GM11168 (cell line): ENCODE measurements around the gene ROBO1.
"Not testable (repeated sequence)": the region's sequence is repeated elsewhere in the genome, so short reads cannot be mapped to it uniquely, and the experiment has no call there.

Source experiments
- in situ Hi-C: fragments of 300-500 bp; cut with MboI; formaldehyde crosslinking; loops from one replicate; pipeline ENCODE4 v1.12.0; 2022; ENCODE audit warnings: low sequenced_read_pairs; ENCODE audit not compliant: unreplicated experiment

The ROBO1 gene

DNA sequence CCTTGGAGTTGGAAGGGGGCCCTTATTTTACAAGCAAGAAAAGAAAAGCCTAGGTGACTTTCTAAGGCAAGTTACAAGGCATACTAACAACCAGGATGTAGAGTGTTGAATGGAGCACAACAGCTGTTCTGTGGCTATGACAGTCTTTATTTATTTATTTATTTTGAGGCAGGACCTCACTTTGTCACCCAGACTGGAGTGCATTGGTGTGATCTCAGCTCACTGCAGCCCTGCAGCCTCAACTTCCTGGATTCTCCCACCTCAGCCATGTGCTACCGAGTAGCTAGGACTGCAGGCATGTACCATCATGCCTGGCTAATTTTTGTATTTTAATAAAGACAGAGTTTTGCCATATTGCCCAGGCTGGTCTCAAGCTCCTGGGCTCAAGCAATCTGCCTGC lies 973.4 kb downstream of the ROBO1 start:
- in situ Hi-C loops, result no loop called here

DNA sequence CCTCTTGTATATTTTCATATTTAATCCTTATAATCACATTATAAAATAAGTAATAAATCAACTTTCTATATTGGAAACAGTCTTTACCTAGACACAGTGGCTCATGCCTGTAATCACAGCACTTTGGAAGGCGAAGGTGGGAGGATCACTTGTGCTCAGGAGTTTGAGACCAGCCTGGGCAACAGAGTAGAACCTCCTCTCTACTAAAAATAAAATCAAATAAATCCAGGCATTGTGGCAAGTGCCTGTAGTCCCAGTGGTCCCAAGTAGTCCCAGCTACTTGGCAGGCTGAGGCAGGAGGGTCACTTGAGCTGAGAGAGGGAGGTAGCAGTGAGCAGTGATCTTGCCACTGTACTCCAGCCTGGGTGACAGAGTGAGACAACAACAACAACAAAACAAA lies 975.1 kb downstream of the ROBO1 start:
- in situ Hi-C loops, result no loop called here

DNA sequence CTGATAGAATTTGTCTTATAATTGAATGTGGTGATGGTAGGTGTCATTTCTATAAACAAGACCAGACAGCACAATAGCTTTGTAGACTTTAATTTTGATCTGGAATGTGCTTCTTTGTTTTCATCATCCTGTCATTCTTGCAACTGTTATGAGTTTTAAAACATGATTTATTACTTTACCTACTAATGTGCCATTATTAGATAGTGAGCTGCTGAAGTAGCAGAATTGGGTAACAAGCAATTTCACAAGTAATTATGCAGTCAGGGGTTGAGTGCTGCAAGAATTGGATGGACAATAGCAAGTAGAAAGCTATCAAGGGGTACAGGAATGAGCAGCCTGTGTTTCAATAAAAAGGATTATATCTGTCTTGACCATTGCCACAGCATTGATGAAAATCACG lies 975.6 kb downstream of the ROBO1 start:
- in situ Hi-C loops, result no loop called here

DNA sequence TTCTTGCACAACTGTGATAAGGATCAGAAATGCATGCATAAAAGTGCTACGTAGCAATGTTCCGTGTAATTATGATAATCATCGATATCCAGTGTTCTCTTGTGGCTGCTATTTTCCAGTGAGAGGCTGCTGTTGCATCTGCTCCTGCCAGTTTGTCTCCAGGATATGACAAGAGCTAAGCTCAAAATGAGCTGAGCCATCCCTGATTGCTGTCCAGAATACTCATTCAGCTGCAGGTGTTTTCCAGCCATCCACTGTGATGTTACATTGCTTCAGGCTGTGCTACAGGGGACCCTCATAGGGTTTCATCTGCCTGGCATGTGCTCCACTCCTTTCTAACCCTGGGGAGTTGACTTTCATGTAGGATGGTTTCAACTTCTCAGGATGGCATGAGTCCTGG lies 976.0 kb downstream of the ROBO1 start:
- in situ Hi-C loops, result no loop called here

DNA sequence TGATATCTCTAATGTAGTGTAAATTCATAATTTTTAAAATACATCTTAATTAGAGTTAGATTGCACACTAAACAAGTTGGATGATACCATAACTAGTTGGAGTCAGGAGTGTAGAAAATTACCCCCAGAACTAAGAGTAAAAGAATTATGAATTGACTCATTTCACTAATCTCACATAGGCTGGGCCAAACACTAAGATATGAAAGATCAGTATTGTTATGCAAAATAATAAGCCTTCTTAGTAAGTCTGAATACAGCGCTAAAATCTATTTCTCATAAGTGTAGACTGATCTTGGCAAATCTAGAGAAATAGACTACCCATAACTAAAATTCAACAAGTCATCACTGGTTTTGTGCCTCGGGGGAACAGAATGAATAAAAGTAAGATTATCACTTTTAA lies 979.0 kb downstream of the ROBO1 start:
- in situ Hi-C loops, result no loop called here

DNA sequence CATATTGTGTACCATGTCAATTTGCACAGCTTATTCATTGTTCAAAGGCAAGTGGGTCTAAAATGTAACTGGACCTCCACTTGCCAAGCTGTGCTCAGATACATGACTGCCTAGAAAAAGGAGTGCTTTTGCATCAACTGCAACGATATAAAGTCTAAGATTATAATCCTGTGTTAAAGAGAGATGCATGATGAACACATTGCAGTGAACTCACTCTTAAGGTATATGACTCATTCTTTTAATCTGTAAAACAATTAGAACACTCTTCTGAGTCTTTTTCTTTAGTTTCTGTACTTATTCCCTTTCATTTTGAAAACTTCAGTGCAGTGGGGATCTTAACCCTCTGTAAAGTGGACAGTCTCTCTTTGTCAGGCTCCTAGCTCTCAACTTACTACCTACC lies 982.8 kb downstream of the ROBO1 start:
- in situ Hi-C loops, result no loop called here

DNA sequence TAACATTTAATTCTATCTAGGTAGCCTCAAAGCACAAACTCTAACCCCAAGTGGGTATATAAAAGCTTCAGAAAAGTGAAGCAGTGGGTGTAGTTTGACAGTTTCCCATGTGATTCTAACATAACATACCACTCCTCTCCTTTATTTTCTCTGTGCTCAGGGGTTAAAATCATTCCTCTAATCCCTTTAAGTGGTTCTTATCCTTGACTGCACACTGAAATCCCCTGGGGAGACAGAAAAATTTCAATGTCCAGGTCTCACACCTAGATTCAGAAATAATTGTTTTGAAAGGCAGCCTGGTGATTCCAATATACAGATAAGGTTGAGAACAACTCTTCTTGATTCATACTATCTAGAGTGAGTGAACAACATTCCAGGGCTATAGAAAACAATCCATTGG lies 986.4 kb downstream of the ROBO1 start:
- in situ Hi-C loops, result no loop called here

DNA sequence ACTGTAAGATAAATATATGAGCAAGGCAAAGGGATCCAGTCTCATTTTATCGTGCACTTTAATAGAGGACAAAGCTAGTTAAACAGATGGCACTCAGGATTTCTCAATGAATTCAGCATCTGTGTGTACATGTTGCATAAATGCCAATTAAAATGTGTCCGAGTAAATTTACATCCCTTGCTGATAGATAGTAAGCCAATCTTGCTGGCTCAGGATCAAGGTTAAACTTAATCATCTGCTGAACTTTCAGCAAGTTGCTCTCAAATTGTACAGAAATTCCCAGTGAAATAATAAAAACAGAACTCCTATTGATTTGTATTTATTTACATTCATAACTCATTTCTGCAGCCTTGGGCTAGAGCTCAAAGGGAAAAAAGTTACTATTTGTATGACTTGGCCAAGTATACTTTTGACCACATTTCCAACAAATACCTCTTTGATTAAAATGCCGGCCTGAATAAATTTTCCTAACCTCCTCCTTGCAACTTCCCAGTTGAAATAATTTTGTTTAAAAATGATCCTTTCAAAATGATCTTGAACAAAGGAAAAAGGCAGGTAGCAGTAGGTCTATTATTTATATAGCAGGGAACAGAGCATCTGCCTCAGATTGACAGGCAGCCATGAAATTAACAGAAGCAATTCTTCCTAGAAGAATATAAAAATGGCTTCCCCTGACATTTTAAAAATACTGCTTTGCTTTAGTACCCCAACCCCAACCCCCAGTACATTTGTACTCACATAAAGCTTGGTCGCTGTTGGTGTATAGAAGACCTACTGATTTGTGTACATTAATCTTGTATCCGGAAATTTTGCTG lies 1001.9 kb downstream of the ROBO1 start:
- in situ Hi-C loops, result no loop called here

DNA sequence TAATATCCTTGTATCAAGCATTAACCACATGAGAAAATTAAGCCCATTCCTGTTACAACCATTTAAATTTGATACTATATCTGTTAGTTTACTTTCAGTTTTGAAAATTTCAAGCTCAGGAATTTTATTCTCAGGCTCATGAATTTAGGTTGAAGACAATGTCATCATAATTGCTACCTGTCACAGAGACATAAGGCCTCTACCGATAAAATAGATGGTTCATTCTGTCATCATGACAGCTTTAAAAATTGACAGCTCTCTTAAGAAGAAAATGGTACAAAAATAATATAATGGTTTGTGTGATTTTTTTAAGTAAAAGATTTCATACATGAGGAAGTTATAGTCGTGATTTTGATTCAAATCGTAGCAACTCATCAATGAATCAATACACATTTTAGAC lies 1003.2 kb downstream of the ROBO1 start:
- in situ Hi-C loops, result no loop called here

DNA sequence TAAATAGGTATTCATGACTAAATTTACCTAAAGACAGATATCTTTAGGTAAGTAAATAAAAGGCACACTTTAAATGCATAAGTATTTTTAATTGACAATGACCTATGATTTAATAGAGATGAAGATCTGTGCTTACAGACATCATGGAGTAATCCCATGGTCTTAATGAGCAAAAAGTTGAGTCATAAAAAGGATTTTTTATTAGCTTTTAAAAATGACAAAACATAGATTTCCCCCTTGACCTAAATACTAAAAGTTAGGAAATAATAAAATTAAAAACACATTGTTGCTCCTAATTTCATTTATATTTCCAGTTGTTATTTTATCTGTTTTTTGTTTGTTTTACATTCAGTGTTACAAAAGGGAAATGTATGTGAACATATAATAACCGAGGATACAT lies 1005.7 kb downstream of the ROBO1 start:
- in situ Hi-C loops, result no loop called here

DNA sequence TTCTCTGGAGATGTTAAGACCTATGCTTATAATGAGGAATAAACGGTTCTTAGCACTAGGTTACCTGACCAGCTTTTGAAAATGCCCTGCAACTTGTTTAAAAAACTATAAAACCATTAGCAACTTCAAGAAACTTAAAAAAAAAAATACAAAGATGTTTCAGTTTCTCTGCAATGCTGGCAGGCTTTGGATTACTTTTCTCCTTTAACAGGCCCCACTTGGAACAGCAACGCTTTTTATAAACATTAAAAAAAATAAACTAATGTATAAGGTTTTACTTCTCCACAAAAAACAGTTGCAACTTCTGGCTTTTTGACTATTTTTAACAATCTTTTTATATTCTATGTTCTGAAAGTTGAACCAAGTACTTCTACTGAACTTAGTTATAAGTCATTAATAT lies 1006.7 kb downstream of the ROBO1 start:
- in situ Hi-C loops, result no loop called here

DNA sequence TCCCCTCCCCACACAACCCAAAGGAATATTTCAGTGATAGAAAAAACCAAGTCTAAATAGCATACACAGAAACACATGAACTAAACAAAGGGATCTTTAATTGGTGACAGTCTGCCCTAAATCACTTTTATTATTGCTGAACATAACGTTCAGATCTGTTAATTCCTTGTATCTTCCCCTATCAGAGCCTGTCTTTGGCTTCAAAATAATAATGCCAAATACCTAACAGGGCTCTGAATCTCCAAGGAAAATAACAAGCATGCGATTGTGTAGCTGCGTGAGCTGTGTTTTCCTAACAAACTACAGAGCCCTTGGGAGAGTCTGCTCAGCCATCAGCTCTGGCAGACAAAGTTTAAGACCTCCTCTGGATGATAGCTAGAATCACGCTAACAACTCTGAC lies 1010.1 kb downstream of the ROBO1 start:
- in situ Hi-C loops, result no loop called here

DNA sequence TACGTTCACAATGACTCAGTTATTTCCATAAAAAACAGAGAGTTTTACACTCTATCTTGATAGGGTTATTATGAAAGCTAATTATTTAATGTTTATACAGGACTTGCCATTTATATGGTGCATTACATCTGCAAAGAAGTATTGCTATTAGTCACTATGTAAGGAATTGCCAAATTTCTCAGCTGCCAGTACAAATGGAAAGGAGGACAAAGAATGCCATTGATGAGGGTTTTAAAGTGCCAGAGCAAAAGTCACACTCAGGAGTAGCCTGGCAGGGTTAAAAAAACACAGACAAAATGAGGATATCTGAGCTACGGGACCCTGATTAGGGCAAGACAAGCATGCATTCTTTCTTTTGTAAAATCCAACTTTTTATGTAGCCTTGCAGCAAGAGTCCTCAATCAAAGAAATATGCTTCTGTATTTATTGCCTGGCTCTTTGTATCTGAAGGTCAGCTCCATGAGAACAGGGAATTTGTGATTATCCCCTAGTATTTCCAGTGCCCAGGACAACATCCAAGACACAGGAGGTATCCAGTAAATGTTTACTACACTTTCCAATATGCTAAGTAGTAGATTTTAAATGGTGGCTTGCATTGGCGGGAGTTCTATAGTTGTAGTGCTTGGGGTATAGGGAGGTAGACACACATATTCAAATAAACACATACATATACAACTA lies 1013.6 kb downstream of the ROBO1 start:
- in situ Hi-C loops, result no loop called here

DNA sequence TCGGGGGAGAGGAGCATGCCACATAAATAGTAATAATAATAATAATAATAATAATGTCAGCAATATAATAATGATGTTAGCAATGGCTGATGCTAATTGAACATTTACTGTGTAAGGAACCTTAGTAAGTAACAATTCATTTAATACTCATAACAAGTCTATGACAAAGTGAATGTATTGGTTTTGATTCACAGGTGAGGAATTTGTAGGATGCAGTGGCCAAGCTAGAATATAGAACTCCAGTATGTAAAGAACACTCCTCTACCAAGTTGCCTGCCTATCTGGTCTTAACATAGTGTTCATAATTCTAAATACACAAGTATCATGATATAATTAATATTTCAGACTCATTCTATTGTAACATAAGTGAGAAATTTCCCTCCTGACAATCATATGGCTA lies 1016.5 kb downstream of the ROBO1 start:
- in situ Hi-C loops, result no loop called here

DNA sequence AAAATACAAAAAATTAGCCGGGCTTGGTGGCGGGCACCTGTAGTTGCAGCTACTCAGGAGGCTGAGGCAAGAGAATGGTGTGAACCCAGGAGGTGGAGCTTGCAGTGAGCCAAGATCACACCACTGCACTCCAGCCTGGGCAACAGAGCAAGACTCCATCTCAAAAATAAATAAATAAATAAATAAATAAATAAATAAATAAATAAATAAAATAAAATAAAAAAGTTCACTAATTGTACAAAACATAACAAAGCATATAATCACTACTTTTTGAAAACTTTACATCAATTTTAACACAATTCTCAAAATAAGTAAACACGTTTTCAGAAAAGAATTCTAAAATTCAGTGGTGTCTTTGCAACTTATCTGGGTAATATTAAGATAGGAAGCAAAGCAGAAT lies 1017.5 kb downstream of the ROBO1 start:
- in situ Hi-C loops, result not testable (repeated sequence)

DNA sequence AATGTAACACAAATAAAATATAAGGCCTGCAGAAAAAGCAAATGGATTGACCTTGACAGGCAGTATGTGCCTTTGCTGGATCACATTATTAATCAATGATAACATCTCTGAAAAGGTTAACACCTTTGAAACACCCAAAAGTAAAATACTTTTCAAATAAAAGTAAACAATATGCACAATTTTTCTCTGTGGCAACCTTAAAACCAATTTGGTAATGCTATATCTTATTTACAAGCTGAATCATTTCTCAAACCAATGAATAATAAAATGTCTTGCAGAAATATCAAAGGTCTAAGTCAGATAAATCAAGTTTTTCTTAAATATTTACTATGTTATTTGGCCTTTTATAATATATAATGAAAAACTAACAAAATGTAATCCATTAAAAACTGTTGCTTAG lies 1018.7 kb downstream of the ROBO1 start:
- in situ Hi-C loops, result no loop called here

DNA sequence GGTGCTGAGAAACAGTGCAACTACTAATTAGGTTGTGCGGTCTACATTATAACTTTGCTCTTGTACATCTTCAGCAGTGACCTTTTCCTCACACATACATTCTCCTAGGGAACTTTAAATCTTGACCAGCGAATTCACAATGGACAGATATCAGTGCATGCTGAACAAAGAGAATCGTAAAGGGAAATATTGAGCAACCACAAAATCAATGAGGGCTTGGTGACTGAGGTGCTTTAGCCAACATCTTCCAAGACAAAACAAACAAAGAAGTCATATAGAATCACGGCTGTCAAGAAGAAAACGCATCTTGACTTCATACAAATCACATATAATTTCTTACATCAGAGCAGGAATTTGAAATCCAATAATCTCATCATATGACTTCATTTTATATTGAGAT lies 1022.0 kb downstream of the ROBO1 start:
- in situ Hi-C loops, result no loop called here

DNA sequence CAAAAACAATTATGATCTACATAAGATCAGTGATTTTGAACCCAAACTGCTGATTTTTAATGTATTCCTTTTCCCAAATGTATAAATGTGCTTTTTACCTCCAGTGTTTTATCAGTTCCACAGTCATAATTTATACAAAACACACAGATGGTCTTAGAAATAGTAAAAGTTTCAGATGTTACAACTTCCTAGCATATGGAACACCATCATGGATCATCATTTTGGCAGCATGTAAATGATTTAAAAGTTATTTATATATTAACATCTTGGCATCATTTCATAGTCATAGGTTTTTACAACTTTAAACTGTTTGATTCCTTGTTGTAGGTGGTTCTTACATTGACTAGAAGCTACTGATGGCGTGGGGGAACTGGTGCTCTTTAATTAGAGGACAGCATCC lies 1025.3 kb downstream of the ROBO1 start:
- in situ Hi-C loops, result no loop called here

DNA sequence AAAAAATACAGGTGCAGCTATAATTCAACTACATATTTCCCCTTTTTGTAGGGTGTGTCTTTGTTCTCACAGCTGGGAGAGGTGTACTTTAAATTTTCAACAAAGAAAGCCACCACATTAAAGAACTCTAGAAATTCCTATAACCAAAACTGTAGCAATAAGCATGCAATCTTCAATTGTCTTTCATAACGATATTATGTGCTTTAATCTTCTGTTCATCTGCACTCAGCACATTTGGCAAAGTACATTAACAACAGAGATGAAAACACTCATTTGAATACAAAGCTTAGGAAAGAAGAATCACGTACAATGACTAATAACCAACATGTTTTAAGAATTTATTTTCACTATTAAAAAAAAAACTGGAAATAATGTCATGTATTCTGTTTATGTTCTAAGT lies 1025.8 kb downstream of the ROBO1 start:
- in situ Hi-C loops, result no loop called here

DNA sequence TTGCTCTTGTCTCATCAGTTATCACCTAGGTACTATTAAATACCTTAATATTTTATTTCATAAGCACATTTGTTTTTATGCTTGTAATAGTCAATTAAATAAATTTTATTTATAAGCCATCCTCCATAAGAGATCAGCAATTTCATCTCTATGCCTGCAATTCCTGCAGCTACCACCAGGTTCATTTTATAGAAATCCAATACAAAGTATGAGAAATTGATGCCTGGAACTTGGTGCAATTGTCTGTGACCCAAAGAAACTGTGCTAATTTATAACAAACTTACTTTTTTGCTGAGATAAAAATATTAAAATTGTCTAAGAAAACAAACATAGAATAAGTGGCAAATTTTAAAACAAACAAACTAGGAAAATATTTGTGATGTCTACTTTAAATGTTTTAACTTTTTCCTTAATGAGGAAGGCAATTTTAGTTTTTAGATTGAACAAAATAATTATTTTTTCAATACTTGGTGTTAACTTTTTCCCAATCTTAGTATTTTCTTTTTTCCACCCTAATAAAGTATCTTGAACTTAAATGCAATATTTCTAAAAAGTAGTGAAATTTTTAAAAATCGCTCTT lies 1026.6 kb downstream of the ROBO1 start:
- in situ Hi-C loops, result no loop called here

DNA sequence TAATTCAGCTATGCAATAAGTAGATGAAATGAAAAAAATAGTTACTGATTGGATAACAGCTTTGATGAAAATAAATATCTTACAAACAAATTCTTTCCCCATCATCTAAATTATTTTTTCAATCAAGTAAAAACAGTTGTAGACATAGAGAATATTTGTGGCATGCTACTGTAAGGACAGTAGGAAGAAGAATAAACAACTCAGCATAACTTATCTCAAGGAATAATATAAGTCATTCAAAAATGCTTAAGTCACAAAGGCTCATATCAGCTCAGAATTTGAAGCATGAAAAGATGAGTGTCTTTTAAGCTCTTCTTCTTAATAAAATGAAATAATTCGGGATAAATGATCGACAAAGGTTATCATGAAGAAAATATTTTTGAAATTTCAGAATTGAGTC lies 1029.0 kb downstream of the ROBO1 start:
- in situ Hi-C loops, result no loop called here

DNA sequence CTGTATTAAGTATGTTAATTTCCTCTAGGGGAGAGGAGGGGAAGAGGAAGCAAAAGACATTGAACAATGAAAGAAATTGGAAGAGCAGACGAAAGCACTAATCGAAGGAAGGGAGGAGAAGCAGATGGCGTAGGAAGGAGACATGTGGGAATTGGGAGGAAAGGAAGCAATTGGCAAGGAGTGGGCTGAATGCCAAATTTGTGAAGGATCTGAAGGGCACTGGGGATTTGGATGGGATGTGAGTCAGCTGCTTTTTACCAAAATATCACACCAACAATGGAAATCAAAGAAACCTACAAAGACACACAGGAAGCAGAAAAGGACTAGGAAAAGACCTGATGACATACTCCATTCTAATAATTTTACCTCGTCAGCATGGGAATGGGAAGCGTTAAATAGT lies 1029.8 kb downstream of the ROBO1 start:
- in situ Hi-C loops, result no loop called here
